Umbilical cord (tissue), 2 donors: Measurements from ENCODE around the gene MYEF2. TPM values are rescaled to one million over a fixed set of nuclear protein-coding genes. Genes with fewer than 3 reads are reported as not detected.

ENCODE experiments used
- DNase-seq: peaks from one replicate; pipeline ENCODE4 v3.0.0-alpha.2; 2015; ENCODE audit warnings: low spot score
- total RNA-seq: library from RNA; depleted of rRNA; stranded (reverse); fragments of >200 nt; gene quantifications from one replicate; pipeline ENCODE4 v1.2.3, GENCODE V29; 2014; ENCODE audit warnings: low replicate concordance; ENCODE audit not compliant: insufficient read depth

The MYEF2 gene
- 9.6 TPM for total RNA-seq

GRCh38 chr15:48177766-48178647 lies at the start of gene MYEF2:
Gene MYEF2 (minus strand): TSS chr15:48178295. CDS start chr15:48178237, 58 bp downstream.
- DNase-seq = peak; percentile 54

- no peak for DNase-seq
Observed at GRCh38 chr15:48225771-48226170, 47.7 kb upstream of the MYEF2 start.

- no peak for DNase-seq
Observed at GRCh38 chr15:48222627-48223026, 44.5 kb upstream of the MYEF2 start.

GRCh38 chr15:48221885-48222284 lies 43.8 kb upstream of the MYEF2 start:
- no peak for DNase-seq

- no peak for DNase-seq
Observed at GRCh38 chr15:48221261-48221660, 43.2 kb upstream of the MYEF2 start.

GRCh38 chr15:48205981-48206380 lies 27.9 kb upstream of the MYEF2 start, which contains the start of gene SLC12A1:
Gene SLC12A1 (plus strand): TSS chr15:48206302. CDS start chr15:48207720, 1,418 bp downstream.
- no peak for DNase-seq

- DNase-seq = no peak
Observed at GRCh38 chr15:48202068-48202467, 24.0 kb upstream of the MYEF2 start.

GRCh38 chr15:48191574-48192225 lies 13.6 kb upstream of the MYEF2 start, which contains the start of gene CTXN2:
Gene CTXN2 (plus strand): TSS chr15:48191665. CDS start chr15:48201301, 9,636 bp downstream.
- no peak for DNase-seq

- DNase-seq = peak; percentile 88
Observed at GRCh38 chr15:48190932-48191573, 13.0 kb upstream of the MYEF2 start.

- DNase-seq = no peak
Observed at GRCh38 chr15:48186271-48186670, 8.2 kb upstream of the MYEF2 start.

- DNase-seq = no peak
Observed at GRCh38 chr15:48185529-48185928, 7.4 kb upstream of the MYEF2 start.

GRCh38 chr15:48182749-48183148 lies 4.7 kb upstream of the MYEF2 start:
- no peak for DNase-seq

- DNase-seq = no peak
Observed at GRCh38 chr15:48178648-48178931, 495 bp upstream of the MYEF2 start.

GRCh38 chr15:48177383-48177765 lies 721 bp downstream of the MYEF2 start:
- DNase-seq = peak; percentile 52

- no peak for DNase-seq
Observed at GRCh38 chr15:48176957-48177356, 1.1 kb downstream of the MYEF2 start.

GRCh38 chr15:48176112-48176511 lies 2.0 kb downstream of the MYEF2 start:
- no peak for DNase-seq

- DNase-seq = no peak
Observed at GRCh38 chr15:48175126-48175525, 3.0 kb downstream of the MYEF2 start.

GRCh38 chr15:48170981-48171380 lies 7.1 kb downstream of the MYEF2 start:
- DNase-seq = no peak

GRCh38 chr15:48168616-48169015 lies 9.5 kb downstream of the MYEF2 start:
- DNase-seq = no peak

GRCh38 chr15:48153526-48153925 lies 24.6 kb downstream of the MYEF2 start:
- no peak for DNase-seq

- no peak for DNase-seq
Observed at GRCh38 chr15:48149858-48150257, 28.2 kb downstream of the MYEF2 start.

- DNase-seq = no peak
Observed at GRCh38 chr15:48147358-48147757, 30.7 kb downstream of the MYEF2 start.
